ENCODE results near the gene MFNG. TPM values are rescaled to one million over a fixed set of nuclear protein-coding genes. Genes with fewer than 3 reads are reported as not detected.
A peak's percentile ranks its signal among the peaks of the same experiment; 100 is the strongest.

The MFNG gene
- total and polyA plus RNA-seq, 3 donors from 2014 or later = 7.5 to 8.2 (median 8.1) TPM

DNA sequence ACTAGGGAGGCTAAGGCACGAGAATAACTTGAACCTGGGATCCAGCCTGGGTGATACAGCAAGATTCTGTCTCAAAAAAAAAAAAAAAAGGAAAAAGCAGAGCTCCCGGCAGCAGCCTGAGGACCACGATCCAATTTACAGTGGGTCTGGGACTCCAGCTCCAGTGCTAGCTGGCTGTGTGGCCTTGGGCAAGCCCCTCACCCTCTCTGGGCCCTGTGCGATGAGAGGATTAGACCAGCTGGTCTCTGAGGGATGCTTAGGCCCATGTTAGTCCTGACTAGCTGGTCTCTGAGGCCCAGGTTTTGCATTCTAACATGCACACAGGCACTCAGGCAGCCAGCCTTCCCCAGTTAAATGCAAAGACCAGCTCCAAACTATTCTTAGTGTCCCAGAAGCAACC lies 19.4 kb upstream of the MFNG start:
- no peak overlapping the region for H3K27ac ChIP-seq
- intact Hi-C loops (cut with DNase I; ENCODE audit: low total_unique reads) = no loop called here
- H3K36me3 ChIP-seq (ENCODE audit: low read depth, missing control alignments) = no peaks in the 10 kb centered on the region
- no peaks in the 10 kb centered on the region for H3K9me3 ChIP-seq
- no peak for TF ChIP-seq POLR2A (IDR thresholded peaks at IDR 0.05)
- TF ChIP-seq, protein P1, sequence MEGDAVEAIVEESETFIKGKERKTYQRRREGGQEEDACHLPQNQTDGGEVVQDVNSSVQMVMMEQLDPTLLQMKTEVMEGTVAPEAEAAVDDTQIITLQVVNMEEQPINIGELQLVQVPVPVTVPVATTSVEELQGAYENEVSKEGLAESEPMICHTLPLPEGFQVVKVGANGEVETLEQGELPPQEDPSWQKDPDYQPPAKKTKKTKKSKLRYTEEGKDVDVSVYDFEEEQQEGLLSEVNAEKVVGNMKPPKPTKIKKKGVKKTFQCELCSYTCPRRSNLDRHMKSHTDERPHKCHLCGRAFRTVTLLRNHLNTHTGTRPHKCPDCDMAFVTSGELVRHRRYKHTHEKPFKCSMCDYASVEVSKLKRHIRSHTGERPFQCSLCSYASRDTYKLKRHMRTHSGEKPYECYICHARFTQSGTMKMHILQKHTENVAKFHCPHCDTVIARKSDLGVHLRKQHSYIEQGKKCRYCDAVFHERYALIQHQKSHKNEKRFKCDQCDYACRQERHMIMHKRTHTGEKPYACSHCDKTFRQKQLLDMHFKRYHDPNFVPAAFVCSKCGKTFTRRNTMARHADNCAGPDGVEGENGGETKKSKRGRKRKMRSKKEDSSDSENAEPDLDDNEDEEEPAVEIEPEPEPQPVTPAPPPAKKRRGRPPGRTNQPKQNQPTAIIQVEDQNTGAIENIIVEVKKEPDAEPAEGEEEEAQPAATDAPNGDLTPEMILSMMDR (IDR thresholded peaks at IDR 0.05) = no peak
- DNase-seq = no peak
- H3K4me3 ChIP-seq = no peak overlapping the region
- H3K27me3 ChIP-seq = no peaks in the 10 kb centered on the region
- peaks cover 56% of the 10 kb centered on the region for H3K4me1 ChIP-seq
- 89 to 97% methylated on average over 4 of the region's 4 CpGs for WGBS, 2 donors

DNA sequence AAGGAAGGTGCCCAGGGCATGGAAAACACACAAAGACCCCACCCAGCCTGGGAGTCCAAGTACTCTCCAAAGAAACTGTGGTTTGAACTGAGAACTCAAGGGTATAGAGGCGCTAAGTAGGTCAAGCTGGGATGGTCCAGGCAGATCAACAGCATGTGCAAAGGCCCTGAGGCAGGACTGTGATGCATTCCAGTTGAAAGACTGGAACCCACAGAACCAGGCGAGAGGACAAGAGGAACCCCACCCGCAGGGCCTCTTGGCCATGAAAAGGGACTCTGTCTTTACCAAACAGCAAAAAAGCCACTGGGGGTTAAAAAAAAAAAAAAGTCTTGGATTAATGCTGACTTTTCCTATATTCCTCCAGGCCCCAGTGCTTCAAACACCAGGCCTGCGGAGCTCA lies 18.8 kb upstream of the MFNG start:
- Histone ChIP-seq H3K4me3 (no peak overlapping the region), H3K27me3 (no peaks in the 10 kb centered on the region), H3K9me3 (no peaks in the 10 kb centered on the region), H3K4me1 (peaks cover 56% of the 10 kb centered on the region), H3K27ac (no peak overlapping the region), H3K36me3 (ENCODE audit: low read depth, missing control alignments) (no peaks in the 10 kb centered on the region)
- 96 to 97% methylated on average over 4 of the region's 4 CpGs for WGBS, 2 donors
- intact Hi-C loops (cut with DNase I; ENCODE audit: low total_unique reads) = no loop called here
- no peak for DNase-seq
- no peak for TF ChIP-seq POLR2A (IDR thresholded peaks at IDR 0.05)
- TF ChIP-seq, protein P1 (IDR thresholded peaks at IDR 0.05) = no peak

DNA sequence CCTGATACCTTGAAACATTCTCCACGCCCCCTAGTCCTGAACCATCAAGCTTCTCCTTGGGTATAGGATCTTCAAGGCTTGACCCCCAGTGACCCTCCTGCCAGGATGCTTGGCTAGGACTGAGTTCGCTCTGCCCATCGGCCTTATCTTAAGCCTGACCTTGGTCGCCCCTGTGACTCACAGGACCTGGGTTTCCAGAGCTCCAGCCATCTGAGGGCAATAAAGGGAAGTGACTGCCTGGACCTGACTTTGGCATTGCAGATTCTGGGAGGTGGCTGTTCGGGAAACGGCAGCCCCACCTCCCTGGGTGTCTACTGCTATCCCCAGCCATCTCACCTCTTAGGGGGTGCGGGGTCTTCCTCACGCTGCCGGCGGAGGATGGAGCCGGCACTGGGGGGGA lies 17.7 kb upstream of the MFNG start:
- no peak overlapping the region for H3K4me3 ChIP-seq
- peaks cover 57% of the 10 kb centered on the region for H3K4me1 ChIP-seq
- H3K27ac ChIP-seq = peak overlapping the region in 1 of 2 donors; percentile 10
- no peaks in the 10 kb centered on the region for H3K9me3 ChIP-seq
- intact Hi-C loops (cut with DNase I; ENCODE audit: low total_unique reads) = no loop called here
- TF ChIP-seq, protein P1 (IDR thresholded peaks at IDR 0.05) = no peak
- TF ChIP-seq POLR2A (IDR thresholded peaks at IDR 0.05) = no peak
- H3K27me3 ChIP-seq = no peaks in the 10 kb centered on the region
- 56 to 89% methylated on average over 10 to 11 of the region's 11 CpGs for WGBS, 2 donors
- no peaks in the 10 kb centered on the region for H3K36me3 ChIP-seq (ENCODE audit: low read depth, missing control alignments)
- peak; percentile 60 for DNase-seq

DNA sequence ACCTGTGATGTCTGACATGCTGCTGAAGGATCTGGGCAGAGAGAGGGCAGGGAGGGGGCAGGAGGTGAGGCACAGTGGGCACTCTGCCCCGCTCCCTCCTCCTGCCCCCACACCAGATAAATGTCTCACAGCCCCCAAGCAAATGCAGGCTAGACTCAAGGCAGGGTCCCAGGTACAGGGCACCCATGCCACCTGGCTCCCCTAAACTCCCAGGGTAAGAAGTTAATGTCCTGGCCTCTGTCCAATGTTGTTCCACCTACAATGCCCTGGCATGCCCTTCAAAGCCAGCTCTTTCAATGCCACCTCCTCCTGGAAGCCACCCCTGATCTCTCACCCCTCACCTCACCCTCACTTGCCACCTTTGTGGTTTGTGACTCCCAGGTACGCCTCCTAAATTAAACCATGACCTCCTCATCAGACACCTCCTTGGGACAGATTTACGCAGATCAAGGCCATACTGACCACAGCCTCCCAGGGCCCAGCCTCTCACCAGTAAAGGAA lies 17.0 kb upstream of the MFNG start:
- no peaks in the 10 kb centered on the region for H3K27me3 ChIP-seq
- H3K9me3 ChIP-seq = no peaks in the 10 kb centered on the region
- H3K4me1 ChIP-seq = peaks cover 52% of the 10 kb centered on the region
- intact Hi-C loops (cut with DNase I; ENCODE audit: low total_unique reads) = no loop called here
- TF ChIP-seq, protein P1 (IDR thresholded peaks at IDR 0.05) = no peak
- no peak for TF ChIP-seq POLR2A (IDR thresholded peaks at IDR 0.05)
- DNase-seq = no peak
- peak overlapping the region in 1 of 2 donors; percentile 10 for H3K27ac ChIP-seq
- no peaks in the 10 kb centered on the region for H3K36me3 ChIP-seq (ENCODE audit: low read depth, missing control alignments)
- WGBS, 2 donors = 79 to 81% methylated on average over 2 to 3 of the region's 3 CpGs
- H3K4me3 ChIP-seq = no peak overlapping the region
